D721Med (cell line): Measurements from ENCODE around the gene DYNLT4.

Experiments
- DNase-seq: peaks from one replicate; pipeline ENCODE4 v3.0.0; 2011; ENCODE audit warnings: low spot score; ENCODE audit not compliant: insufficient read length
- FAIRE-seq: peaks from 2 replicates; lab custom pipeline; 2011; peaks lifted over from hg19 to GRCh38; lab: Jason Lieb, UNC
- CTCF ChIP-seq: IDR thresholded peaks from 2 replicates; pipeline ENCODE4 v1.5.1; 2012; ENCODE audit warnings: mild to moderate bottlenecking, control low read depth; ENCODE audit not compliant: insufficient read depth; ENCODE audit errors: missing control alignments

Gene DYNLT4

GRCh38 chr1:44807364-44808062 is 362 bp upstream of the DYNLT4 start:
- no peak for FAIRE-seq
- TF ChIP-seq CTCF = no peak
- DNase-seq = no peak

- TF ChIP-seq CTCF = no peak
- no peak for FAIRE-seq
Measured at GRCh38 chr1:44806025-44806703, 987 bp downstream of the DYNLT4 start.

DNA sequence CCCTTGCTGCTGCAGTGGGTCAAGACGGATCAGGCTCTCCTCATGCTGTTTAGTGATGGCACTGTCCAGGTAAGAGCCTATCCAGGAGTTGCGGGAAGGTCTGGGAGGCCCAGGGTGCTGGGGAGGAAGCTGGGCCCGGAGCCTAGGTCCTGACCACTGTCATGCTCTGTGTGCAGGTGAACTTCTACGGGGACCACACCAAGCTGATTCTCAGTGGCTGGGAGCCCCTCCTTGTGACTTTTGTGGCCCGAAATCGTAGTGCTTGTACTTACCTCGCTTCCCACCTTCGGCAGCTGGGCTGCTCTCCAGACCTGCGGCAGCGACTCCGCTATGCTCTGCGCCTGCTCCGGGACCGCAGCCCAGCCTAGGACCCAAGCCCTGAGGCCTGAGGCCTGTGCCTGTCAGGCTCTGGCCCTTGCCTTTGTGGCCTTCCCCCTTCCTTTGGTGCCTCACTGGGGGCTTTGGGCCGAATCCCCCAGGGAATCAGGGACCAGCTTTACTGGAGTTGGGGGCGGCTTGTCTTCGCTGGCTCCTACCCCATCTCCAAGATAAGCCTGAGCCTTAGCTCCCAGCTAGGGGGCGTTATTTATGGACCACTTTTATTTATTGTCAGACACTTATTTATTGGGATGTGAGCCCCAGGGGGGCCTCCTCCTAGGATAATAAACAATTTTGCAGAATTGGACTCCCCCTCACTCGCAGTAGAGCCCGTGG is 1.7 kb downstream of the DYNLT4 start:
- DNase-seq (no peak), FAIRE-seq (no peak)
- no peak for TF ChIP-seq CTCF

More at GRCh38 chr1:44806025-44806703, 987 bp downstream of the DYNLT4 start:
- DNase-seq = no peak

DNA sequence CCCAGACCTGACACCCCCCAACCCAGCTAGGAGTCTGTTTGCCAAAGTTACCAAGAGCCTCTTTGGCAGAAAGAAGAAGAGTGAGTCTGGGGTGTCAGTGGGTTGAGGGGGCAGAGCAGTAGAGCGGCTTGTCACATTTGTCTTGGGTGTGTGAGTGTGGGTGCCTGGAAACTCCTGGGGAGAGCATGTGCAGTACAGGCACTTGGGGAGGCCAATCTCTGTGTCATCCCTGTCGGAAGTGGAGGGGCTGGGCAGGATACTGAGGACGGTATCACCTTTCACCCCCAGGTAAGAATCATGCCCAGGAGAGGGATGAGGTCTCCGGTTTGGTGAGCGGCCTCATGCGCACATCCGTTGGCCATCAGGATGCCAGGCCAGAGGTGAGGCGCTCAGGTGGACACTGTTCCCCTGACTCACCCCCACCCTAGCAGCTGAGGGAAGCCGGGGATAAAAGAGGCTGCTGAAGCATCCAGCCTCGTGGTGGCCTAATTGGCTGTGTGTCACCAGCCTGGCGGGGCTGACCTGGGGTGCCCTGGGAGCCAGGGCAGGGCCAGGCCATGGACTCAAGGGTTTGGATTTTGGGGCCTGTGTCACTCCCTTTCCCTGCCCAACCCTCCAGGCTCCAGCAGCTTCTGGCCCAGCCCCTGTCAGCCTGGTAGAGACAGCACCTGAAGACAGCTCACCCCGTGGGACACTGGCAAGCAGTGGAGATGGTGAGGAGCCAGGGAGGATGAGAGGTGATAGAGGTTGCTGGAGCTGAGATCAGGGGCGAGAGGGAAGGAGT is 3.6 kb downstream of the DYNLT4 start:
- no peak for TF ChIP-seq CTCF
- FAIRE-seq = no peak
- DNase-seq = no peak

GRCh38 chr1:44803062-44803311 is 4.2 kb downstream of the DYNLT4 start:
- no peak for FAIRE-seq
- DNase-seq = no peak
- TF ChIP-seq CTCF = no peak

DNA sequence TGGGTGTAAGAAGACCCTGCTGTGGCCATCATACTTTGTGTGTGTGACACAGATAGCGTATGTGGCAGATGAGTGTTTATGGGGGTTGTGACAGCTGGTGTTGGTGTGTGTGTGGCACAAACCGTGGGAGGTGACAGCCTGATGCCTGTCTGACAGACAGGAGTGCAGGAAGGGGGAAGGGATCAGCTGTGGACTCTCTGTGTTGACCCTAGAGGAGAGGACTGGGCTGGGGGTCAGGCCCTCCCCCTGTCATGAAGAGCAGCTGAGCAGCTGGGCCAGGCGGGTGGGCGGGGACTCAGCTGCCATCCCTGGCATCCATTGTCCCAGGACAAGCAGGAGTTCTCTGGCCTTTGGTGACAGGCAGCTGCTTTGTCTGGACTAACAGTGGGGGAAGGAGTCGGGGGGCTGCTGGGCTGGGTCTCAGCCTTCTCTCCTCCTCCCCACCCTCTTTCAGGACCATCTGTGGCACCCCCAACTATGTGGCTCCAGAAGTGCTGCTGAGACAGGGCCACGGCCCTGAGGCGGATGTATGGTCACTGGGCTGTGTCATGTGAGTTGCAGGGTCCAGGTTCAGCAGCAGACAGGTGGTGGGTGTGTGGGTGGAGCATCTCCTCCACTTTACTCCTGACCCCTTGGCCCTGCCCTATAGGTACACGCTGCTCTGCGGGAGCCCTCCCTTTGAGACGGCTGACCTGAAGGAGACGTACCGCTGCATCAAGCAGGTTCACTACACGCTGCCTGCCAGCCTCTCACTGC is 4.7 kb downstream of the DYNLT4 start:
- DNase-seq (no peak), FAIRE-seq (no peak)
- TF ChIP-seq CTCF = no peak
